Endometrium (tissue), 2 donors: ENCODE measurements around the gene NTM.

Experiments
- FAIRE-seq: peaks from 2 replicates; lab custom pipeline; 2012; peaks lifted over from hg19 to GRCh38; lab: Jason Lieb, UNC
- donor health status: control.
- donor health status: control.

Gene NTM

DNA sequence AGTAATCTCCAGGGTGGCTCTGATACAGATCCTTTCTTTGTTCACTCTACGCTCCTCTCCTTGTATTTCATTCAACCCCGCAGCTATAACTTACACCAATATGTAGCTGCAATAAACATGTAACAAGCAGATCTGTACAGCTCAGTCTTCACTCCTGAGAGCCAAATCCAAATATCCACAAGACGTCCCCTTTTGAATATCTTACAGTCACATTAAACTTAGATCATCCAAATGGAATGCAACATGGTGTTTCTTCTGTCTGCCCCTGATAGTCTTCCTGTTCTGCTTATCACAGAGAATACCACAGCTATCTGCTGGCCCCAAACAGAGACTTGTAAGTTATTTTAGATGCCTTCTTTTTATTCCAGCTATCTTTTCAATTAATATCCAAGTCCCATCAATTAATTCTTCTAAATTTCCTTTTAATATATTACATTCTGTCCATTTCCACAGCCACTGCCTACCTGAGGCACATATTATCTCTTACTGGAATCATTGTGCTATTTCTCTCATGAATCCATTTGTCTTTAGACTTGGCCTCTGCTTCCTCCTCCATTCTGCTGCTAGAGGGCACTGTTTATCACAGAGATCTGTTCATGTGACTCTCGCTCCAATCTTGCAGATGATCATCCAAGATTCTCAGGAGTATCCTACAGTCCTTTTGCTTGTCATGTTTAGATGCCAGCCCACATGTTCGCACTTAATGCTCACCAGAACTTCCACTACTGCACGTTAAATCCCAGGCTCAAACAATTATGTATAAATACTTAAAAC, 908.6 kb downstream of the NTM start:
- FAIRE-seq = no peak

DNA sequence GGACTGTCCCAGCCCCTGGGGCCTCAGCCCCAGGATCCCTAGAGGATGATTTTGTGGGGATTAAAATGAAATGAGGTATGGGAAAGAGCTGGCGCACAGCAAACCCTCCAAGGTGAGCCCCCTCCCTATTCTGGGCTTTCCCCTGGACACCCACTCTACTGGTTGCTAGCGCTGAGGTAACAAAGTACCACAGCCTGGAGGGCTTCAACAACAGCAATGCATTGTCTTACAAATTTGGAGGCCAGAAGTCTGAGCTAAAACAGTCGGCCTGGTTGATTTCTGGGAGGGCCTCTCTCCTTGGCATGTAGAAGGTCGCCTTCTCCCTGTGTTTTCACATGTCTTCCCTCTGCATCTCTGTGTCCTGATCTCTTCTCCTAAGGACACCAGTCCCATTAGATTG, 913.6 kb downstream of the NTM start:
- FAIRE-seq = no peak

DNA sequence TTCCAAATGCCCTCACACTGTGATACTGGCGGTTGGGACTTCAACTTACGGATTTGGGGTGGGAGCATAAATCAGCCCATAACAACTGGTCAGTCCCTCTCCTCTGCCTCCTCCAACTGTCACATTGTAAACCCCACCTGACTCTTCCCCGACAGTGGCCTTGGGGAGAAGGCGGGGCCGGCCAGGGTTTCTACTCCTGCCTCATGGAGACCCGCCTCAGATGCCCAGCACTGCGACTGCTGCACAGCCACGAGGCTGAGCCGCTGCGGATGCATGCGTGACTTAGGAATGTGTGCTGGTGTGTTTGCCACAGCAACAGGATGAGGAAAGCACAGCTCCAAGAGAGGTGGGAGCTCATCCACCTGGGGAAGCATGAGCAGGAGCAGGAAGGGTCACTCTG, 914.2 kb downstream of the NTM start:
- FAIRE-seq = no peak

DNA sequence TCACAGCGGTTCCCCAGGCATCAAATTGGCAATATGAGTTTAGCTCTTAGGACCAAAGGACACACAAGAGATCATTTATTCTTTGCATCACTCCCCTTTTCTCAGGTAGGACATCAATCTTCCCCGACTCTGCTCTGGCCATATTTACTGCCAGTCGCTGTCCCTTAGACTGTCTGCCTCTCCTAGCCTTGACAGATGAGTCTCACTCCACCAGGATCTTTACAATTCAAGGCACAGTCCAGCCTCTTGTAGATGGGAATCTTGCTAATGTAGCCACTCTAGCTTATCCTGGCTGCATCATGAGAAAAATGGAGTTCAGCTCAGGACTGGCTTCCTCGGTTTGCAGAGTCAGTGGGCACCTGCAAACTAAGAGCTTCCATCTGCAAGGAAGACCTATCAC, 915.2 kb downstream of the NTM start:
- no peak for FAIRE-seq

DNA sequence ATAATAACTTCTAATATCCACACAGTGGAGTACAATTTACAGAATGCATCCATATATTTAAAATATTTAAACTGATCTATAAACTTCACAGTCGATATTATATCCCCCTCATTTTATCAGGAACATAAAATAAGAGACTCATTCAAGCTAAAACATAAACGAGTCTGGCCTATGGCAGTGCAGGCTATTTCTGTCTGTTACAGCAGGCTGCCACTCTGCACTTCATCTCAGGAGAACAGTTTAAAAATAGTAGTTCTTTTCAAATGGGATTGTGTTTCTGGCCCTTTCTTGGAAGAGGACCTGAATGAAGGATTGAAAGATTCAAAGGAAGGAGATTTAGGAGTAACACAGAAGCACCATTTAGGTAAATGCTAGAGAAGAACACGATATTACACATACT, 915.7 kb downstream of the NTM start:
- FAIRE-seq = no peak

DNA sequence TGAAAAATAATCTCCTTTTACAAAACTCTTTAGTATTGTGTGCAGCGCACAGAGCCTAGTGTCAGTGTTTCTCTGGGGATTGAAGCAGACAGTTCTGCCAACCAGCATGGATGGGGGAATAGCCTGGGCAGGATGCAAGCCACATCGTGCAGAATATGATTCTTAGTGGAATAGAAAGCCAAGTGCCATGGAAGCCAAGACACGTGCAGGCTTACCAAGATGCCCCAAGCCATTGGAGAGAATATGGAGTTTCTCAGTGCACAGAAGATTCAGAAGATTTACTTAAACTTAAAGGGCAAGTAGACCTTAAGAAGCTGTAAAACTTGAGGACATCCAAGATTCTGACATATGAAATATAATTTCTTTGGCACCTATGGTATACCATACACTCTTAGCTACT, 917.6 kb downstream of the NTM start:
- FAIRE-seq = no peak

DNA sequence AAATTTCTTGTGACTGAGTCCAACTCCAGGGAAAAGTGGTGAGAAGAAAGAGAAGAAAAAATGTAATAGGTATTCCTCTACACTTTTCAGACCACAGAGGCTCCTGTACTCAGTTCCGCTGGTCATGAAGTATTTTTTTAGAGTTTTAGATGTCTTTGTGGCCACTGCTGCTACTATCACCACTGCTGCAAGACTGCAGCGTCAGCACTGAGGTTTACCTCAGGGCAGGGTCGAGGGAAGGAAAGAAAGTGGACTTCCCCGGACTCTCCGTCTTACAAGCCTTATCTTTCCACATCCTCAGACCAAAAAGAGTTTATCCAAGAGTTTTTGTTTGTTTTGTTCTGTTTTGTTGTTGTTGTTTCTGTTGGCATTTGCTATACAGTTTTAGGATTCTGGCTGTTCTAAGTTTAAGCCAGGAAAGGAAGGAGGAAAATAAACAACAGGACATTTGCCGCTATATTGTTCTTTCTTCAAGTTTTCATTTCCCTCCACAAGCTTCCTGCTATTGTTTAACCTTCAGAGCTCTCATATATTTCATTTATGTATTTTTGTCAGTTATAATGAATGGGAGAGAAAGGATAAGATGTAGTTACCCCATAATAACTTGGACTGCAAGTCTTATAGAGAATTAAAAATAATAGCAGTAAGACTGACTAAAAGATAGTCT, 919.3 kb downstream of the NTM start:
- no peak for FAIRE-seq

DNA sequence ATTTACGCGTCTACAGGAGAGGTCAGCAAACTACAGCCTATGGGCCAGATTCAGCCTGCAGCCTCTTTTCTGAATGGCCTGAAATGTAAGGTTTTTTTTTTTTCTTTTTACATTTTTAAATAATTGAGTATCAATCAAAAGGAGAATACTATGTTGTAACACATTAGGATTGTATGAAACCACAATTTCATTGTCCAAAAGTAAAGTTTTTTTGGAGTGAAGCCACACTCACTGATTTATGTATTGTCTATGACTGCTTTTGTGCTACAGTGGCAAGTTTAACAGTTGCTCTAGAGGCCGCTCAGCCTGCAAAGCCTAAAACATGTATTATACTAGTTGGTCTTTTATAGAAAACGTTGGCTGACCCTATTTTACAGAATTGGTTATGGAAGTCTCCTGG, 923.2 kb downstream of the NTM start:
- no peak for FAIRE-seq

DNA sequence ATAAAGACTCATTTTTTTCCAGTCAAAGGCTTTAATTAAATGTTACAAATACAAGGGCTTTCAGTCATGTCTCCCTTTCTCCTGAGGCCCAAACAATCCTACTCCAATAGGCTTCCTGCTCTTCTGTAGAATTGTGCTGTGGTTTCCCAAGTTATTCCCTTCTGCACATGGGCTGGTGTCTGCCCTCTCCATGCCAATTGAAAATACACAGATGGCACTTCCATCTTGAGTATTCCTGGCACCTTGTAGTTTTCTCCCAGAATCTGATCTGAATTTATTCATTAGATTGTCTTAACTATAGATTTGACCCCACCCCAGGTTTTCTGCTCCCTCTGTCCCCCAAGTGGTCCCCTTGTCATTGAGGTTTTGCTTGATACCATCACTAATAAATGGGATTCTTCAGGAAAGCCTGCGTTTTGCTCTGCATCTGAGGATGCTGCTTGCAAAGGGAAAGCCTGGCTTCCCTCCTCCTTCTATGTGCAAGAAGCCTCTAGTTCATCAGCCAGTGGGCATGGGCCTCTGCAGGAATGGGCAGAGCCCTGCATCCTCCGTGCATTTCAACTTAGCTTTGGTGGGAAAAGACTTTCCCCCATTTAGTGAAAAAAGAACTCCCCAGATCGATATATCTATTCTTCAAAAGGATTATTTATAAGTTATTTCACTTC, 926.7 kb downstream of the NTM start:
- FAIRE-seq = no peak

DNA sequence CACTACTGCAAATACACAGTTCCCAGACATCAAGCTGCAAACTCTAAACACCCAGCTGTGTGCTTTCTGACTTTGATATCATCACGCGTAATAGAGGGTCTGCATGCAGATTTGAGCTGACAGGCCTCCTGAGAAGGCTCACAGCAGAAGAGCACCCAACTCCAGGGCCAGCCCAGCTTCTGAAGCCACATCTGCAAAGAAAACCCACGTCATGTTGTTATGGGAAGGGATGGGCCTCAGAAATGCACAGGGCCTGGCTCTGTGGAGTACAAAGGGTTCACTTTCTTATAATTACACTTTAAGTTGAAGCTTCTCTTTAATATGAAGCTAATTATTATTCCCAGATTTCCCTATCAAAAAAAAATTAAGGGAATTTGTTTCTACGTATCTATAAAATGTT, 927.9 kb downstream of the NTM start:
- FAIRE-seq = no peak

DNA sequence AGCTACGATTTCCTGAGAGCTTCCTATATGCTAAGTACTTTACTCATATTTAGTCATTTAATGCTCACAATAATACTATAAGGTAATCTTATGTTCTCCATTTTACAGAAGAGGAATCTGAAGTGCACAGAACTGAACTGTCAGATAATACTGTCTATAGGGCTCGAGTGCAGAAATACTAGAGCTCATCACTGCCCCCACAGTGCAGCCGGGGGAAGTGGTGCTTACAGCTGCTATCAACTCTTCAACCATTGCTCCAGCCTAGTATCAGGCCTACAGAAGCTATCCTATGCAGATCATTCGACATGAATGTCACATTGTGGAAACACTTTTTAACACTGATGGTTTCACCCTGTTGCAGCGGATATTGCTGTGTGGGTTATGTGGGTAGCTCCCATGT, 929.9 kb downstream of the NTM start:
- no peak for FAIRE-seq

DNA sequence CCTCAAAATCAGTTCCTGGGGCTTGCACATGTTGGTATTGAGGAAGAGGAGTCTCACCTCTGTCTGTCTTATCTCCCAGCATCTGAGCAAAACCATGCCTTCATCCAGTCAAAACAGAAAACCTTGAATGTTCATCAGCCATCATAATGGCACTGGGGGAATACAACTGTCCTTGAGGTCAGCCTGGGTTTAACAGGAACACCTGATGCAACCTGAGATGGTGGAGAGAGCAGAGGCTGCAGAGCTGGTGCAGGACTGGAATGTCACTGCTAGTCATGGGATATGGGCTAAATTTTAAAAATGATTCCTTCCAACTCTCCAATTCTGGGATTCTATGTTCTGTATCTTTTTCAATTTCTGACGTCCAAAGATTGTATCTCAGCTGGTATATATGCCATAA, 931.0 kb downstream of the NTM start:
- no peak for FAIRE-seq

DNA sequence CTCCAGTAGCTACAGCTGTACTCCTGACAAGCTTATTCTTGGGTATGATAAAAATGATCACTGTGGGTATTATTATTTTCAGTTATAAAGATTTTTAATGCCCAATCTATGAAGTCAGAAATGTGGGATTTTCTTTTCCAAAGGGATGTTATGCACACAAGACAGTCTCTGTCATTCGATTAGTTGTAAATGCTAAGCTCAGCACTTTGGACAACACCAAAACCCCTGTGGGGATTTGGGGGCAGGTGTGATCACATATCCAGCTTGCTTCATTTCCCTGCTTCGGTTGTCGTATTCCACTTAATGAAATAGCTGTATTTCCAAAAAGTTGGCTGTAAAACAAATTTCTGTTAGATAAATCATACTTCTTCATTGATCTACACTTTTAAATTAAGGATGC, 931.5 kb downstream of the NTM start:
- no peak for FAIRE-seq

DNA sequence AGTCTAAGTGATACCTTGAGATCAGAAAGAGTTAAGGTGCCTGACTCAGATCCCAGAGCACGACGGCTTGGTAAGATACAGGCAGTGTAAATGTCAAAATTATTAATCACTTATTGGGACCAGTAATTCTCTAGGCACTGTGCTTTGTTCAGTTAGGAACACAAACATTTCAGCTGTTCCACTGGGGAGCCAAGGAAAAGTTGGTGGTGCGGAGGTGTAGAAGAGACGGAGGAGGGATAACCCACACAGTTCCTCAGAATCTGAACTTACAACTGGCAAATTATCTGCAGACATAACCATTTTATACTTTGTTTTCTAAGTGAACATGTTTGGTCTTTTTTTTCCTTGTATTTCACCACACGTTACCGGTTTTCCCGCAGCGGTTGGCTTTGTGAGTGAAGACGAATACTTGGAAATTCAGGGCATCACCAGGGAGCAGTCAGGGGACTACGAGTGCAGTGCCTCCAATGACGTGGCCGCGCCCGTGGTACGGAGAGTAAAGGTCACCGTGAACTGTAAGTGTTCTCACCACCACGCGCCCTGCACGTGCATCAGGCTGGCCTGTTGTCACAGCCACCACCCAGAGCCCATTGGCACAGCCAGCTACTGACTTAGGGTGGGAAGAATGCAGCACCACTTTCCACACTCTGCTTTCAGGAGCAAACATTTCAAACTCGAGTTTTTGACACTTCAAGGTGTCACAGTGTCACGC, 937.0 kb downstream of the NTM start:
- no peak for FAIRE-seq

DNA sequence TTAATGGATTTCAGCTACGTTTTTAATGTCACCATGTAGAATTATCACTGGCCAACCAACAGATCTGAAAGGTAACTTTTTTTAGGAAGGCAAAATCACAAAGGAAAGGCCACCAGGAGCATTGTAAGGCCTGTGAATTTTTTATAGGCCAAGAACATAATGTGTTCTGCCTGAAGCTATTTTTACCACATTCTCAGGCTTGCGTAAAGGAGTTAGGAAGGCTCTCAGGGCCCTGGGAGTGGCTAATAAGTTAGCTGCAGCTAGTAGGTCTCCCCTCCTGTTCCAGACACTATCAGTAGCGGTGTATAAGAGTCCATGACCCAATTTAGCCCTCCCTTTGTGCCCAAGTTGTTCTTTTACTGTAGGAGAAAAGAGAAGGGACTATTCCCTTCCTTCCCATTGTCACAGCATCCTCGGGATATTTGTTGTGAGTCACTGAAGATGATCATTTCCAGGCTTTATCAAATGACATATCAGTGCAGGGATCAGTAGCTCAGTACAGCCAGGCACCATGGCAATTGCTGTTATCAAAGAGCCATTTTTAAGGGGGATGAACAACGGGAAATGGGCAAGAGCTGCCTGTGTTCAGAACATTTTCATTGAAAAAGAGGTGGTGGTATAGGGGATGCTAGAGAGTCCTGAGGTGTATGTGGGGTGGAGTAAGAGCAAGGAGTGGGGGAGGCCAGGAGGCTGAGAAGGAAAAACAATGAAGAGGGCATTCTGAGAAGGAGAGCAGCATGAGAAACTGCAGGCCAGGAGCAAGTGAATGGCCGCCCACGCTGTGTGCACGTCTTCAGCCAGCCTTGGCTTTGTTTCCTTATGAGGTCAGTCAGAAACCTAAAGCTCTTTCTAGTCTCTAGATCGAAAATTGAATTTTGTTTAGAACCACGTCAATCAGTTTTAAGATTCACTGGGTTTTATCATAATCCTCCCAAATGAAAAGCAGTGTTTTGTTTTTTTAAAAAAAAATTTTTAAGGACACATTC, 940.3 kb downstream of the NTM start:
- no peak for FAIRE-seq

DNA sequence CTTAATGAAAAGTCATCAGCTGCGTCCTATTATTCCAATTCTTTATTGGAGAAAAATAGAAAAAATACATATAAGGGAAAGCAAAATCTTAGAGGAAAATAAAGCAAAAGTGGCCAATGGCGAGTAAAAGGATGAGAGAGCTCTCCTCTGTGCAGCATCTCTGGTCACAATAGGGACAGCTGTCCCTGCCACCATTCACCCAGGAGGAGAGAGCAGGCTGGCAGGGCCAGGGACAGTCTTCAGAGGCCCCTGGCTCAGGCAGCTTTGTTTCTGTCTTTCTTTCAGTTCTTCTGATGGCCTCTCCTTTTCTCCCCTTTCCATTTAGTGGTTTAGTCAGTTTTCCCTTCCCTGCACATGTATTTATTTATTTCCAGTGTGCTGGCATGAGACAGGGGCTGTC, 941.3 kb downstream of the NTM start:
- FAIRE-seq = no peak

DNA sequence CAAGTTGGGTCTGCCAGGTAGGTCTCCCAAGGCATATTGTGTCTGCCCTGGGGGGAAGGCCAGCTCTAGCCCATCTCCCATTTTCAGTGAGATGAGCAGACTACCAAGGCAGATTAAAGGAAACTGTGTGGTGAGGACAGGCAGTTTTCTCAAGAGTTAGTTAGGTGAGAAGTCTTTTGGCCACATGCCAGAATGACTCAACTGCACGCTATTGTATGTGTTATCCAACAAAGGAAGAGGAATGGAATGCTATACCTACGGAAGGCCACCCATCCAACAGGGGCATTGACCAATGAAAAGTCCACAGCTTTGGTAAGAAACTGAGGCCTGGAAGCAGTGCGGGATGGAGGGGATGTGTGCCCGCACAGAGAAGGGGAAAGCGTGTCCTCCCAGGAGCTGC, 941.7 kb downstream of the NTM start:
- no peak for FAIRE-seq

DNA sequence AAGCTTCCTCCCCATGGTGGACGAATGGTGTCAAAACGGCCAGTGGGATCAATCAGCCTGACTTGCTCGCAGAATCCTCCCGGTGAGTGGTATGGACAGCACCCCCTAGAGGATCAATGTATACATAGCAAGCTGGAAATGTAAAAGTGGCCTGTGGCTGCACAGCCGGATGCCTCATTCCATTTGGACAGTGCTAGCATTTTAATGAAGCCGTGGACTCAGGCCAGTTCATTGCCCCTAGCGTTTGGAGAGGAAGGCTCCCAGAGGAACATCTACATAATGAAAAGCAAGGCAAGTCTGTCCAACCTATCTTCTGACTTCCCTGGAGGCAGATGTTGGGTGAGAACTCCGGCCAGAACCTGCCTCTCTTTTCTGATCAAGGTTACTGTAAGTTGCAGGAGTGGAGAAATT, 942.3 kb downstream of the NTM start:
- FAIRE-seq = no peak

DNA sequence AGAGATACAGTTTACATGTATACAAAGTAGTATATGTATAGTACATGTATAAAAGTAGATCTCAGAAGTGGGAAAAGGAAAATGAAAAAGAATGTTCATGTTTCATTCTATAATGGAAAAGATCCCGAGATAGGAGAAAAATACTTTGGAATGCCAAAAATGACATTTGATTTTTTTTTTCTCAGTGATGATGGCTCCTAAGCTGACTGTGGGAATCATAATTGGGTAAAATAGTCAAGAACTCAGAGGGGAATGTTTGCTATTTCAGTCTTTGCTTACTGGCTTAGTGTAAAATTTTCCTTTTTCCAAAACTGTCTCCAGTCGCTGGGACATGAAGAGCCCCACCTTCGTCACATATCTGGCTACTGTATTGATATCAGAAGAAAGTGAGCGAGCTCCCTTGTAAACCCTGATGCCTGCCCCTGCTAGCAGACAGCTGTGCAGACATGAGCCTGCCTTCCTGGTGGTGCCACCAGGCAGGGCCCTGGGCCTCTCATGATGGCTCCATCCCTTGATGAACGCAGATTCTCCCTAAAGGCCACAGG, 944.6 kb downstream of the NTM start:
- no peak for FAIRE-seq

DNA sequence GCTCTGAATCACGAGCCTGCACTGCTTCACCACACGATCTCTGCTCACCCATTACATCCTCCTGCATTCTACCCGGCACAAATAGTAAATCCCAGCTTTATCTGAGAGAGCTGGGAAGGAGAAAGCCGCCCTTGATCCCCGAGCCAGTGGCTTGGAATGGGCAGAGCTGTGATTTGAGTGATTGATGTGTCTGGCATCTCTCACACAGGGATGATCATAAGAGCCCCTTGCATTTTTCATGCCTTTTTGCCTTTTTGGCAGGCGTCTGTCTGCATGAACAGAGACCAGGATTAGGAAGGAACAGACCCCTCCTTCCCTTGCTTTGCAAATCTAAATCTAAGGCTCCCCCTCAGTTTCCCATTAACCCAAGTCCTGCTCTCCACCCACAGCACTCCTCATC, 945.3 kb downstream of the NTM start:
- no peak for FAIRE-seq

DNA sequence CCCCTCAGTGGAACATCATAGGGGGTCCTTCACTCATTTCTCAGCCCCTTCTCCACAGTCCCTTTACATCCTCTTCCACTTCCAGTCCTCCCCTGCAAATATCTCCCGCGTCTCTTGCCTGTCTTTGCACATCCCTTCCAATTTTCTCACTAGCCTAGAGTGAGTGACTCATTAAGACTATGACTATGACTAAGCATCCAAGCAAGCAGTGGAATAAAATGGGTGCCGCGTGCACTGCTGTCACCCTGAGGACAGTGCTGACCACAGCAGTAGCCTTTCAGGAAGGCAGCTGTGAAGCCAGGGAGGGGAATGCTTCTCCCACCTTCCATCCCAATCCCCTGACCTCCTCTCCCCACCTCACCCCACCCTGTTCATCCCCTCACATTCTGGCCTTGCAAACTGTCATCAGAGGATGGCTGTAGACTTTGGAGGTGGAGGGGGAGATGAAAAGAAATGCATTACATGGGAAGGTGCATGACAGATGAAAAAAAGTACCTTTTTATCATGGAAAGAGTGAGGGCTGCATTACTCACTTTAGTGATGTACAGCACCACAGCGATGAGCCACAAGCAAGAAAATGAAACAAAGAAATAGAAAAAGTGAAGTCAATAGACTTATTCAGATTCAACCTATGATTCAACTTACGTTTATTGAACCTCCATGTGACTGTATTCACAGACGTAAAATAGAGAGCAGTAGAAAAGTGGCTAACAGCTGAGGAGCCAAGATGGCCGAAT, 948.2 kb downstream of the NTM start:
- no peak for FAIRE-seq
